Limb (tissue), 2 donors: Measurements from ENCODE around the gene SPG21.

Source experiments
- DNase-seq, 2 donors: peaks; one replicate each; pipeline ENCODE4 v3.0.0-alpha.2; 2016; ENCODE audit errors: extremely low spot score in 2 of 2

SPG21 gene

GRCh38 chr15:64993290-64993689 is 3.6 kb upstream of the SPG21 start:
- DNase-seq: no peak

DNA sequence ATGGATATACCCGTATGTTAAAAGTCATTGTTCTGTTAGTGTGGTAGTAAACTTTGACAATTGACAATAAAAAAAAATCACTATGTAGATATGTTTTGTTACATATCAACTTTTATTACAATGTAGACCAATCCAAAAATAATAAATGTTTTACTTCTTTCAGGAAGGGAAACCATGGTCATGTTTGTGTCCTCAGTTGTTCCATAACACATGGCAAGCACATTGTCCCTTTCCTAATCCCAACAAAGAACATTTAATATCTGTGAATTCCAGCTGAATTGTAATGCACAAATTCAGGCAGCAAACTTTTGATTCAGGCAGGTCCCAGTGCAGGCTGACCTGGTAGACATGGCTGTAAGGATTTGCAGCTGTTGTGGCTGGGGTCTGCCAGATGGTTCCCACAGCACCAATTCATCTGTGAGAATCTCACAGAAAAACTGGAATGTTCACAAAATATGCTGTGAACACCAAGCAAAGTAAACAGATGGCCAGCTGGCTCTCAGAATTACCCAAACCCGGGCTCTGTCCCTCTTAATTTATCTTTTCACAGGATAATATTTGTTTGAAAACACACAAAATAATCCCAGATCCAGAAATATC is 1.9 kb upstream of the SPG21 start:
- peak; percentile 54 to 74 for DNase-seq

GRCh38 chr15:64990168-64990470 is 405 bp upstream of the SPG21 start:
- DNase-seq: no peak

DNA sequence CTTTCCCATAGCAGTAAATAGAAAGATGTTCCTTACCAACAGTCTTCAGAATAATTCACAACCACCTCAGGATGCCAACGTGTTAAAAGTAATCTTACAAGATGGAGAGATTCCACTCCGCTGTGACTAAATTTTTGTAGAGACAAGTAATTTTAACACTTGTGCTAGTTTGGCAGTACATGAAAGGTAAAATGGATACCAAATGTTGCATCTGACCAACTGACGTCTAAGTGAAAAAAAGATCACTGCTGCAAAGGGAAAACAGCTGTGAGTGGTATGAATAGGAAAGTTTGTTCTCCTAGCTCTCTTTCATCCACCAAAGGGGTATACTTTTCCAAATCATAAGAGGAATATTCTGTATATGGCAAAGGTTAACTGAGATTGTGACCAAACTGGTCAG is 2.6 kb downstream of the SPG21 start:
- DNase-seq: no peak

- no peak for DNase-seq
These were observed 4.2 kb downstream of the SPG21 start for GRCh38 chr15:64985366-64986033.

- DNase-seq: no peak
These were observed 7.2 kb downstream of the SPG21 start for GRCh38 chr15:64982472-64982871.

GRCh38 chr15:64981812-64982431 is 7.8 kb downstream of the SPG21 start:
- no peak for DNase-seq

GRCh38 chr15:64979252-64979710 is 10.4 kb downstream of the SPG21 start:
- no peak for DNase-seq

- DNase-seq: no peak
These were observed 14.3 kb downstream of the SPG21 start for GRCh38 chr15:64975390-64975789.

GRCh38 chr15:64970698-64971097 is 19.0 kb downstream of the SPG21 start:
- no peak for DNase-seq

DNA sequence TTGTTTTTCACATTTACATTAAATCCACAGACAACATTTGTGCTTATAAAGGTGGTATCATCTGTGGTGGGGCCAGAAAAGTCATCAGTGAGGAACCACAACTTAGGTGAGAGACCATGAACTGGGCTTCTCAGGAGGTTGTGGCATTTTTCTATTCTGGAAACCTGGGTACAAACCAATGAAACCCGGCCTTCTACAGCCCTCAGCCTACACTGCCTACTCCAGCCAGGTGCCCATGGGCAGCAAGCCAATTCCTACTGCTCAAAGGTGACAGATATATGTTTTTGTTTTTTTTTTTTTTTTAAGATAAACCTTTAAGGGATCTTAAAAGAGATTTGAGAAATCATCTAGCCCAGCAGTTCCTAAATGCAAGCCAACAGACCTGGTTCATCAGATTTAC is 20.3 kb downstream of the SPG21 start:
- no peak for DNase-seq

- DNase-seq: no peak
These were observed 28.7 kb downstream of the SPG21 start for GRCh38 chr15:64961013-64961412.

DNA sequence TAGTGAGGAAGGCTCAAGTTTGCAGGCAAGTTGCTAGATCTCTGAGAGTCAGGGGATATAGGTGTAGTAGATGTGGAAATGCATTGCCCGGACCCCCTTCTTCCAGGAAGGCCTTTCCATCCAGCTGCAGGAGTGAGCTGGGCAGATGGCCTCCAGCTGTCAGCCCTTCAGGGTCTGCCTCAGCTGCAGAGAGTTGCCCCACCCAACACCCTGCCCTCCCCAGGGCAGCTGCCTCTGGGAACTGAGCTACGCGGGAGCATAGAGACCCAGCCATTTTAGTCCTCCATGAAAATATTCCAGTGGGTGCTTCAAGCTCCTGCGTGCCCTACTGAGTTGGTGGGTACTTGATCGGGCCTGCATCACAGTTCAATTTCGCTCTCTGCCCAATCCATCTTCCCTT is 29.6 kb downstream of the SPG21 start:
- no peak for DNase-seq

DNA sequence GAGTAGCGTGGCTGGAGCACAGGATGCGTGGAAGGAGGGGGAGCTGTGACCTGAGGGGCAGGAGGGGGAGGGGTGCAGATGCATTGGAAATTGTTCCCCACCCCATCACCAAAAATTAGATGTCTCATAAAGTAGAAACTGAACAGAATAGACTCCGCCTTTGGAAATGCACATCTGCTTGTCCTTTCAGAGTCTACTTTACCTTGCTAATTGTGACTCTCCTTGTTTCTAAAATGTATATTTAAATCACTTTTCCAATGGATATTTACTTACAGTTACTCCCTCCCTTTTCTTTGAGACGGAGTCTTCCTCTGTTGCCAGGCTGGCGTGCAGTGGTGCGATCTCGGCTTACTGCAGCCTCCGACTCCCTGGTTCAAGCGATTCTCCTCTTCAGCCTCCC is 30.6 kb downstream of the SPG21 start:
- DNase-seq: no peak

- DNase-seq: no peak
These were observed 35.3 kb downstream of the SPG21 start for GRCh38 chr15:64954395-64954794.

GRCh38 chr15:64951777-64952418 is 37.8 kb downstream of the SPG21 start:
- no peak for DNase-seq

GRCh38 chr15:64950888-64951287 is 38.8 kb downstream of the SPG21 start:
- DNase-seq: no peak

DNA sequence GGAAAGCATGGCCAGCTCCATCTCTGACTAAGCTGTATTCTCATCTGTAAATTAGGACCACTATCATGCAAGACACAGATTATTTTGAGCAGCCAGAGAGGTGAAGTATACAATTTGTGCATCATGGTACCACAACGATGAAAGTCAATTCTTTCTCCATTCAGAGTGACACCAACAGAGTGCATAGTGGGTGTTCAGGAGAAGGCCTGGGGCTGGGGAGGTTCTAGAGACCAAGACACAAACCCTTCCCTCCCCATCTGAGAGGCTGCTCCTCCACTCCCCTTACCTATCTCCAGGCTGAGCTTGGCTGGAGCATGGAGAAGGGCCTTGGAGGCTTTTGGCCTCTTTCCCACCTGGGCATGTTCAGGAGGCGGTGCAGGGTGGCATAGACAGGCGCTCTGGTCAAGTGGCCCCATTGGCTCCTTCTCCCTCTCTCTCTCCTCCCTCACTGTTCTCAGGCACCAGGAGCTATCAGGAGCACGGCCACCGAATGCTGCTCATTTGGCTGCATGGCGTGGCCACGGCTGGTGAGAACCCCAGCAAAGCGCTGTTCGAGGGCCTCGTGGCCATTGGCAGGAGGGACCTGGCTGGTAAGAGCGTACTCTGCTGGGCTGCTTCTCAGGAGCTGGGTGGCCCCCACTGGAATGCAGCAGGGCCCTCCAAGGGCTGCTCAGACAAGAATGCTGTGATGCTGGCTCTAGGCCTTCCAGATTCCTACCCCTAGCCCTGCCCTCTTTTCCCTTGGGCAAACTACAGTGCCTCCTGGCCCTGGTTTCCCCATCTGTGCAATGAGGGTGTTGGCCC is 40.1 kb downstream of the SPG21 start:
- DNase-seq: no peak

DNA sequence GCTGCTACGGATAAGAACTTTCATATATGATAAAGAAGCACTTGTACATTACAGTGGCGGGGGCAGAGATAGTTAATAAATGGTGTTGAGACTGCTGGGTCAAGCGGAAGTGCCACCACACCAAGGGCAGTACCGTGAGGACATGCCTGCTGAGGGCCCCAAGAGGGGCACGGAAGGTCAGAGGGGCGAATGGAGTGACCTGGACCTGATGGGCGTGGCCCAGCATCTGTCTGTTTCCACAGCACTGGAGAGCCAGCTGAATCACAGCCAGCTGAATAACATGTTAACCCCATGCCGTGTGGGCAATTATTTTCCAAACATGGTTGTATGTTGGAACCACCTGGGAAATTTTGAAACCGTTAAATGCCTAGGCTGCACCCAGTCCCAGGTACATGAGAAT is 40.8 kb downstream of the SPG21 start:
- no peak for DNase-seq

- DNase-seq: no peak
These were observed 42.5 kb downstream of the SPG21 start for GRCh38 chr15:64947211-64947610.

- no peak for DNase-seq
These were observed 44.8 kb downstream of the SPG21 start for GRCh38 chr15:64944961-64945360.
